Fibroblast of mammary gland (primary cell): ENCODE measurements around the gene WLS.

Experiments used
- DNase-seq: peaks from one replicate; pipeline ENCODE4 v3.0.0-alpha.2; 2010; ENCODE audit warnings: low read depth
- H3K4me3 ChIP-seq: 2 replicates; pipeline ENCODE4 v1.5.1; 2011; ENCODE audit warnings: low read depth, mild to moderate bottlenecking, low read length, moderate library complexity; ENCODE audit not compliant: control insufficient read depth
- CTCF ChIP-seq: conservative IDR thresholded peaks from 2 replicates; pipeline ENCODE4 v1.5.1; 2011; ENCODE audit warnings: low read depth, low read length, inconsistent platforms; ENCODE audit not compliant: control insufficient read depth, insufficient read depth

The WLS gene

GRCh38 chr1:68232289-68233148 is at the start of gene WLS:
Gene WLS, minus strand, starts transcription at chr1:68232523. Its CDS starts 224 bp downstream, at chr1:68232299.
- DNase-seq: peak; percentile 78
- H3K4me3 ChIP-seq: peak within 1 kb of the TSS; percentile 54
- no peak for TF ChIP-seq CTCF

- DNase-seq: no peak
- no peak overlapping the region for H3K4me3 ChIP-seq
- TF ChIP-seq CTCF: no peak
These were observed 48.0 kb upstream of the WLS start for GRCh38 chr1:68280286-68280685.

- no peak for TF ChIP-seq CTCF
- H3K4me3 ChIP-seq: no peak overlapping the region
- DNase-seq: no peak
These were observed 47.5 kb upstream of the WLS start for GRCh38 chr1:68279846-68280245.

GRCh38 chr1:68278221-68278620 is 45.9 kb upstream of the WLS start:
- no peak for TF ChIP-seq CTCF
- no peak for DNase-seq
- H3K4me3 ChIP-seq: no peak overlapping the region

- TF ChIP-seq CTCF: no peak
- H3K4me3 ChIP-seq: no peak overlapping the region
- no peak for DNase-seq
These were observed 44.1 kb upstream of the WLS start for GRCh38 chr1:68276448-68276847.

- DNase-seq: no peak
- H3K4me3 ChIP-seq: no peak overlapping the region
- TF ChIP-seq CTCF: no peak
These were observed 41.2 kb upstream of the WLS start for GRCh38 chr1:68273530-68273929.
